Left lung (tissue), 10 donors: Measurements from ENCODE around the gene ANKRD40. TPM values are rescaled to one million over a fixed set of nuclear protein-coding genes. Genes with fewer than 3 reads are reported as not detected.

Source experiments
- ATAC-seq: fragments of 200-7000 bp; cut with Tn5 transposase; one replicate; pipeline ENCODE4 v1.9.1; 2020; ENCODE audit warnings: moderate library complexity
- DNase-seq, 4 donors: peaks; one replicate each; pipeline ENCODE4 v3.0.0-alpha.2; 2013 to 2020
- H3K27ac ChIP-seq, 2 donors: fragments of 200-600 bp; sonication (generic) in 1 of 2; one replicate each; pipeline versions ENCODE4 v1.5.0 to v1.8.0; 2020 to 2021
- H3K27me3 ChIP-seq, 2 donors: fragments of 200-600 bp; sonication (generic) in 1 of 2; one replicate each; pipeline versions ENCODE4 v1.5.0 to v1.8.0; 2020 to 2021
- H3K36me3 ChIP-seq, 2 donors: fragments of 200-600 bp; sonication (generic) in 1 of 2; one replicate each; pipeline versions ENCODE4 v1.5.0 to v1.8.0; 2020 to 2021
- H3K4me1 ChIP-seq, 2 donors: fragments of 200-600 bp; one replicate each; pipeline ENCODE4 v1.8.0; 2021
- H3K4me3 ChIP-seq, 2 donors: fragments of 200-600 bp; sonication (generic) in 1 of 2; one replicate each; pipeline versions ENCODE4 v1.5.0 to v1.8.0; 2020 to 2021; ENCODE audit warnings: mild to moderate bottlenecking in 1 of 2
- H3K9me3 ChIP-seq, 2 donors: fragments of 200-600 bp; sonication (generic) in 1 of 2; one replicate each; pipeline versions ENCODE4 v1.5.0 to v1.8.0; 2020 to 2021
- CTCF ChIP-seq, 2 donors: fragments of 200-600 bp; sonication (generic) in 1 of 2; IDR thresholded peaks; one replicate each; pipeline versions ENCODE4 v1.5.0 to v1.8.0; 2021; ENCODE audit warnings: antibody characterized with exemption in 2 of 2
- intact Hi-C, 2 donors: fragments of 100-400 bp; cut with DNase I; formaldehyde crosslinking; loops; one replicate each; pipeline versions ENCODE4 v1.11.2 to v1.14.2; 2022
- polyA plus RNA-seq, 6 donors: library from polyadenylated mRNA; unstranded; fragments of 120-200 nt; gene quantifications; one replicate each; pipeline ENCODE4 v1.2.1, GENCODE V29; 2013; ENCODE audit not compliant: insufficient read length in 6 of 6
- total RNA-seq, 2 donors: library from RNA; stranded (reverse); fragmentation: NEBNext Ultra II Directional; extraction: Animal tissue kit (Norgen Biotek cat#: 25700); gene quantifications; one replicate each; pipeline ENCODE4 v1.2.1, GENCODE V29; 2021
- donor health status: DM: no; HTN: yes; CAD: no.
- donor health status: DM: no; HTN: no; CAD: no.

The ANKRD40 gene
- total and polyA plus RNA-seq, 8 donors = 42.2 to 52.0 (median 46.6) TPM

- no peaks in the 10 kb centered on the region for H3K9me3 ChIP-seq
- H3K27ac ChIP-seq = no peak overlapping the region
- no peaks in the 10 kb centered on the region for H3K36me3 ChIP-seq
- ATAC-seq (no peak), DNase-seq (no peak)
- no peak overlapping the region for H3K4me3 ChIP-seq
- intact Hi-C loops = no loop called here
- H3K27me3 ChIP-seq = no peaks in the 10 kb centered on the region
- no peak for TF ChIP-seq CTCF (IDR thresholded peaks at IDR 0.05)
- H3K4me1 ChIP-seq = peaks cover 12 to 29% of the 10 kb centered on the region in 2 donors
These were observed 41.4 kb downstream of the ANKRD40 start for GRCh38 chr17:50666316-50666715.

GRCh38 chr17:50665838-50666237 lies 41.9 kb downstream of the ANKRD40 start:
- no peaks in the 10 kb centered on the region for H3K27me3 ChIP-seq
- H3K4me3 ChIP-seq = no peak overlapping the region
- H3K36me3 ChIP-seq = no peaks in the 10 kb centered on the region
- peaks cover 12 to 32% of the 10 kb centered on the region in 2 donors for H3K4me1 ChIP-seq
- intact Hi-C loops = no loop called here
- DNase-seq (no peak), ATAC-seq (no peak)
- no peak overlapping the region for H3K27ac ChIP-seq
- TF ChIP-seq CTCF (IDR thresholded peaks at IDR 0.05) = no peak
- H3K9me3 ChIP-seq = no peaks in the 10 kb centered on the region

GRCh38 chr17:50664788-50665458 lies 42.8 kb downstream of the ANKRD40 start:
- Histone ChIP-seq H3K36me3 (no peaks in the 10 kb centered on the region), H3K9me3 (no peaks in the 10 kb centered on the region), H3K27me3 (no peaks in the 10 kb centered on the region), H3K4me3 (no peak overlapping the region), H3K27ac (no peak overlapping the region), H3K4me1 (peaks cover 18 to 37% of the 10 kb centered on the region in 2 donors)
- ATAC-seq (no peak), DNase-seq (no peak)
- TF ChIP-seq CTCF (IDR thresholded peaks at IDR 0.05) = no peak
- intact Hi-C loops = no loop called here

GRCh38 chr17:50663812-50664374 lies 43.8 kb downstream of the ANKRD40 start:
- H3K27me3 ChIP-seq = no peaks in the 10 kb centered on the region
- TF ChIP-seq CTCF (IDR thresholded peaks at IDR 0.05) = no peak
- no peak for ATAC-seq
- no peak overlapping the region for H3K4me3 ChIP-seq
- H3K36me3 ChIP-seq = no peaks in the 10 kb centered on the region
- peaks cover 24 to 40% of the 10 kb centered on the region in 2 donors for H3K4me1 ChIP-seq
- intact Hi-C loops = no loop called here
- H3K27ac ChIP-seq = no peak overlapping the region
- H3K9me3 ChIP-seq = no peaks in the 10 kb centered on the region
- DNase-seq = no peak

- H3K27me3 ChIP-seq = no peaks in the 10 kb centered on the region
- H3K36me3 ChIP-seq = no peaks in the 10 kb centered on the region
- peaks cover 21 to 31% of the 10 kb centered on the region in 2 donors for H3K4me1 ChIP-seq
- ATAC-seq (no peak), DNase-seq (no peak)
- H3K9me3 ChIP-seq = no peaks in the 10 kb centered on the region
- H3K4me3 ChIP-seq = no peak overlapping the region
- H3K27ac ChIP-seq = no peak overlapping the region
- intact Hi-C loops = no loop called here
- no peak for TF ChIP-seq CTCF (IDR thresholded peaks at IDR 0.05)
These were observed 45.0 kb downstream of the ANKRD40 start for GRCh38 chr17:50662632-50663225.
